GM12864 (cell line): ENCODE results near the gene MYCBP.

Source experiments
- DNase-seq: peaks from one replicate; pipeline ENCODE4 v3.0.0-alpha.2; 2011; ENCODE audit warnings: low read depth
- H3K4me3 ChIP-seq: 2 replicates; pipeline ENCODE4 v1.5.1; 2011; ENCODE audit warnings: mild to moderate bottlenecking, low read depth, low read length, control low read depth
- TF ChIP-seq, protein P1 (sequence below): IDR thresholded peaks from 2 replicates; pipeline ENCODE4 v1.5.1; 2011; ENCODE audit warnings: low read depth, mild to moderate bottlenecking, moderate library complexity, low read length, control low read depth, inconsistent platforms; ENCODE audit errors: missing control alignments

MYCBP gene

GRCh38 chr1:38833146-38833545 lies 40.0 kb downstream of the MYCBP start:
- TF ChIP-seq, protein P1, sequence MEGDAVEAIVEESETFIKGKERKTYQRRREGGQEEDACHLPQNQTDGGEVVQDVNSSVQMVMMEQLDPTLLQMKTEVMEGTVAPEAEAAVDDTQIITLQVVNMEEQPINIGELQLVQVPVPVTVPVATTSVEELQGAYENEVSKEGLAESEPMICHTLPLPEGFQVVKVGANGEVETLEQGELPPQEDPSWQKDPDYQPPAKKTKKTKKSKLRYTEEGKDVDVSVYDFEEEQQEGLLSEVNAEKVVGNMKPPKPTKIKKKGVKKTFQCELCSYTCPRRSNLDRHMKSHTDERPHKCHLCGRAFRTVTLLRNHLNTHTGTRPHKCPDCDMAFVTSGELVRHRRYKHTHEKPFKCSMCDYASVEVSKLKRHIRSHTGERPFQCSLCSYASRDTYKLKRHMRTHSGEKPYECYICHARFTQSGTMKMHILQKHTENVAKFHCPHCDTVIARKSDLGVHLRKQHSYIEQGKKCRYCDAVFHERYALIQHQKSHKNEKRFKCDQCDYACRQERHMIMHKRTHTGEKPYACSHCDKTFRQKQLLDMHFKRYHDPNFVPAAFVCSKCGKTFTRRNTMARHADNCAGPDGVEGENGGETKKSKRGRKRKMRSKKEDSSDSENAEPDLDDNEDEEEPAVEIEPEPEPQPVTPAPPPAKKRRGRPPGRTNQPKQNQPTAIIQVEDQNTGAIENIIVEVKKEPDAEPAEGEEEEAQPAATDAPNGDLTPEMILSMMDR = no peak
- no peak for DNase-seq
- no peak overlapping the region for H3K4me3 ChIP-seq

DNA sequence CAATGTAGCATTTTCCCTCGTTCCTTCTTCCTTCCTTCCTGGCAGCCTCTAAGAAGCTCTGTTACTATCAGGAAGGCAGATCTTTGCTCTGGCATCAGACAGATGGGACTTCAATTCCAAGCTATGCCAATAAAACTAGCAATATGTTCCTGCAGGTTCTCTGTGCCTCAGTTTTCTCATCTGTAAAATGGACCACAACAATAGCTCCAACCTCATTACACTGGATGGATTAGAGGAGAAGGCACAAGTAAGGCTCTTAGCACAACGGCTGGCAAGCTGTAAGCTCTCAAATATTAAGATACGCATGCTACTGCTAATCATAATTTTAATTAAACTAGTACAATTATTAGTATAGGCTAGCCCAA lies 40.8 kb downstream of the MYCBP start:
- DNase-seq = no peak
- TF ChIP-seq, protein P1 = no peak
- no peak overlapping the region for H3K4me3 ChIP-seq

GRCh38 chr1:38831731-38832369 lies 41.3 kb downstream of the MYCBP start:
- DNase-seq = no peak

DNA sequence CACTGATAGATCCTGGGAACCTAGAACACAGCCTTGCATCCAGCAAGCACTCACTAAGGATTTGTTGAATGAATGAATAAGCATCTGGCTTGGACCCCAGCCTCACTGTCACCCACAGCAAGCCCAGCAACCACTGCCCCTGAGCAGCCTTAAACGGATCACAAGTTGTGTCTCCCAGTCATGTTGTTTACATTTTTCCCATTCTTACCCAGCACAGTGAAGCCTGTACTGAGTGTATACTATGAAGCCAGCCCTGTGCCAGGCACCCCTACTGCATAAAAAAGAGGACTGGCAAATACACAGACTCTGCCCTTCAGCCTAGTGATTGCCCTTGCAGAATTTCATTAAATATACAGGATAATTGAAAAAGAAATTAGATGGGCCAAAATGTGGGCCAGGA lies 43.8 kb downstream of the MYCBP start:
- no peak overlapping the region for H3K4me3 ChIP-seq
- DNase-seq = no peak
- TF ChIP-seq, protein P1 = no peak

More at GRCh38 chr1:38831731-38832369, 41.3 kb downstream of the MYCBP start:
- H3K4me3 ChIP-seq = no peak overlapping the region
- TF ChIP-seq, protein P1 = no peak

DNA sequence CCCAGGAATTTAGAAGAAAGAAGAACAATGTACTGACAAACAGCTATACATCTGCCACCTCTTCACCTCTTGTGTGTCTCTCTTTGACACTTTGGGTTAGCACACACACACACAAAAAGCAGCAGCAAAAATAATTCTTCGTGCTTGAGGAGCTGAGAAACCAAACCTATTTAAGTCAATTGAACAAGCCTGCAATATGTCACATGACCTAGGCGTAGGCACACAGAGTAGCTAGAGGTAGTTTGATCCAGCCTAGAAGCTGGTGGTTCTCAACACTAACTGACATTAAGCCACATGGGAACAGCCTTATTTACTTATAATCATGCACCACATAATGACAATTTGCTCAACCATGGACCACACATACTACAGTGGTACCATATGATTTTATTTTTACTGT lies 45.8 kb downstream of the MYCBP start:
- TF ChIP-seq, protein P1 = no peak
- H3K4me3 ChIP-seq = no peak overlapping the region
- DNase-seq = no peak

DNA sequence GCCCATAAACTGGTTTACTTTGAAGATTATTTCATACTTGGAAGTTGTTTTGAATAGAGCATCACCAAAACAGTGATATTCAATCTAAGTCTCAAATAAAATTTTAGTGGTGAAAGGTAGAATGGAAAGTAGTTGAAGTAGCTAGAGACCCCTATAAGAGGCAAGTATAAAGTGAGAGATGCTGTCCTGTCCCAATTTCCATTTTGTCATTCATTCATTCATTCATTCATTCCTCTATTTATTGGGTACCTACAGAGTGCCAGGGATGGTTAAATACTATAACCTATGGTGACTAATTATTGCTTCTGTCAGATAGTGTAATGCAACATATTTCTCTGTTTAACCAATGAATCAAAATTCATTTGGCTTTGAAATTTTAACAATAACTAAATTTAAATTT lies 46.3 kb downstream of the MYCBP start:
- DNase-seq = no peak
- TF ChIP-seq, protein P1 = no peak
- H3K4me3 ChIP-seq = no peak overlapping the region

DNA sequence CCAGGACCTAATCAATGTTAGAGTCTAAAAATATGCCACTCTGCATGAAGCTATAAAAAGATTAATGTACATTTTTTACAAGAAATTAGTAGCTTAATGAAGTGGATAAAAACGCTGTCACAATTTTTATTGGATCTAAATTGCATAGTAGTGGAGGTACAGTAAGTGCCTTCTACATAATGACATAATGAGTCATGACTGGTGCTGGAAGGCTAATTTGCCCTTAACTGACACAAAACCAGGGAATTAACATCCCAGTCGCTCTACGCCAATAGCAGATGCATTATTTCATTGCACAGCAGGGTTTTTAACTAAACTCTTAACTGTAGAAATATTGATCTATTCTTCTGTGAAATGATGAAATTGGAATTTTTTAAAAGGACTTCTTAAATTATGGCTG lies 46.9 kb downstream of the MYCBP start:
- DNase-seq = no peak
- H3K4me3 ChIP-seq = no peak overlapping the region
- TF ChIP-seq, protein P1 = no peak
